Left lobe of liver (tissue), 2 donors: ENCODE data around the gene ZNF473. TPM values are rescaled to one million over a fixed set of nuclear protein-coding genes. Genes with fewer than 3 reads are reported as not detected.
"Not testable (repeated sequence)": the region's sequence is repeated elsewhere in the genome, so short reads cannot be mapped to it uniquely, and the experiment has no call there.

Source experiments
- ATAC-seq: fragments of 200-7000 bp; cut with Tn5 transposase; one replicate; pipeline ENCODE4 v1.9.1; 2020; ENCODE audit warnings: mild to moderate bottlenecking, moderate library complexity
- DNase-seq: peaks from one replicate; pipeline ENCODE4 v3.0.0-alpha.2; 2020; ENCODE audit warnings: low spot score
- total RNA-seq: library from RNA; stranded (reverse); gene quantifications from one replicate; pipeline ENCODE4 v1.2.1, GENCODE V29; 2021
- donor health status: DM: no; HTN: no; CAD: no; lungs with moderate emphysema.
- donor health status: DM: no; HTN: yes; CAD: no.

ZNF473 gene
- total RNA-seq, 1 donor from 2014 or later = 3.6 TPM

GRCh38 chr19:50047671-50048070 is 21.9 kb downstream of the ZNF473 start:
- ATAC-seq (no peak), DNase-seq (no peak)

- peak; percentile 75 for ATAC-seq
- peak; percentile 58 for DNase-seq
Measured at GRCh38 chr19:50050406-50051227, 24.8 kb downstream of the ZNF473 start.

- ATAC-seq, DNase-seq: not testable (repeated sequence)
Measured at GRCh38 chr19:50051228-50051895, 25.6 kb downstream of the ZNF473 start.

- DNase-seq = no peak
- no peak for ATAC-seq
Measured at GRCh38 chr19:50051964-50052363, 26.2 kb downstream of the ZNF473 start.

GRCh38 chr19:50053119-50053518 is 27.3 kb downstream of the ZNF473 start:
- DNase-seq (no peak), ATAC-seq (no peak)

- no peak for ATAC-seq
- no peak for DNase-seq
Measured at GRCh38 chr19:50058425-50058824, 32.6 kb downstream of the ZNF473 start.

GRCh38 chr19:50059045-50059444 is 33.2 kb downstream of the ZNF473 start:
- DNase-seq (no peak), ATAC-seq (no peak)

GRCh38 chr19:50060107-50060506 is 34.3 kb downstream of the ZNF473 start:
- ATAC-seq = no peak

GRCh38 chr19:50061650-50062049 is 35.8 kb downstream of the ZNF473 start:
- no peak for DNase-seq
- ATAC-seq = no peak

More at GRCh38 chr19:50060107-50060506, 34.3 kb downstream of the ZNF473 start:
- DNase-seq = no peak

- no peak for DNase-seq
- ATAC-seq = no peak
Measured at GRCh38 chr19:50065938-50066337, 40.1 kb downstream of the ZNF473 start.

- DNase-seq = no peak
- no peak for ATAC-seq
Measured at GRCh38 chr19:50067575-50067974, 41.8 kb downstream of the ZNF473 start.

GRCh38 chr19:50068382-50068781 is 42.6 kb downstream of the ZNF473 start:
- not testable (repeated sequence) for DNase-seq, ATAC-seq

- DNase-seq, ATAC-seq: not testable (repeated sequence)
Measured at GRCh38 chr19:50075076-50075475, 49.3 kb downstream of the ZNF473 start.

GRCh38 chr19:50075644-50076372 is 50.0 kb downstream of the ZNF473 start:
- ATAC-seq = not testable (repeated sequence)

GRCh38 chr19:50076581-50077355 is 51.0 kb downstream of the ZNF473 start:
- ATAC-seq, DNase-seq: not testable (repeated sequence)

More at GRCh38 chr19:50075644-50076372, 50.0 kb downstream of the ZNF473 start:
- not testable (repeated sequence) for DNase-seq

- ATAC-seq, DNase-seq: not testable (repeated sequence)
Measured at GRCh38 chr19:50079014-50079413, 53.2 kb downstream of the ZNF473 start.

GRCh38 chr19:50084440-50084839 is 58.6 kb downstream of the ZNF473 start:
- peak; percentile 19 for ATAC-seq
- DNase-seq = not testable (repeated sequence)

- not testable (repeated sequence) for DNase-seq, ATAC-seq
Measured at GRCh38 chr19:50087153-50087552, 61.3 kb downstream of the ZNF473 start.

GRCh38 chr19:50090706-50091105 is 64.9 kb downstream of the ZNF473 start:
- DNase-seq, ATAC-seq: not testable (repeated sequence)

- not testable (repeated sequence) for ATAC-seq, DNase-seq
Measured at GRCh38 chr19:50091786-50092185, 66.0 kb downstream of the ZNF473 start.
